ENCODE measurements around the gene ARHGEF1. TPM values are rescaled to one million over a fixed set of nuclear protein-coding genes. Genes with fewer than 3 reads are reported as not detected.

The ARHGEF1 gene
- total and polyA plus RNA-seq, 8 donors: 60.8 to 202 (median 79.6) TPM

DNA sequence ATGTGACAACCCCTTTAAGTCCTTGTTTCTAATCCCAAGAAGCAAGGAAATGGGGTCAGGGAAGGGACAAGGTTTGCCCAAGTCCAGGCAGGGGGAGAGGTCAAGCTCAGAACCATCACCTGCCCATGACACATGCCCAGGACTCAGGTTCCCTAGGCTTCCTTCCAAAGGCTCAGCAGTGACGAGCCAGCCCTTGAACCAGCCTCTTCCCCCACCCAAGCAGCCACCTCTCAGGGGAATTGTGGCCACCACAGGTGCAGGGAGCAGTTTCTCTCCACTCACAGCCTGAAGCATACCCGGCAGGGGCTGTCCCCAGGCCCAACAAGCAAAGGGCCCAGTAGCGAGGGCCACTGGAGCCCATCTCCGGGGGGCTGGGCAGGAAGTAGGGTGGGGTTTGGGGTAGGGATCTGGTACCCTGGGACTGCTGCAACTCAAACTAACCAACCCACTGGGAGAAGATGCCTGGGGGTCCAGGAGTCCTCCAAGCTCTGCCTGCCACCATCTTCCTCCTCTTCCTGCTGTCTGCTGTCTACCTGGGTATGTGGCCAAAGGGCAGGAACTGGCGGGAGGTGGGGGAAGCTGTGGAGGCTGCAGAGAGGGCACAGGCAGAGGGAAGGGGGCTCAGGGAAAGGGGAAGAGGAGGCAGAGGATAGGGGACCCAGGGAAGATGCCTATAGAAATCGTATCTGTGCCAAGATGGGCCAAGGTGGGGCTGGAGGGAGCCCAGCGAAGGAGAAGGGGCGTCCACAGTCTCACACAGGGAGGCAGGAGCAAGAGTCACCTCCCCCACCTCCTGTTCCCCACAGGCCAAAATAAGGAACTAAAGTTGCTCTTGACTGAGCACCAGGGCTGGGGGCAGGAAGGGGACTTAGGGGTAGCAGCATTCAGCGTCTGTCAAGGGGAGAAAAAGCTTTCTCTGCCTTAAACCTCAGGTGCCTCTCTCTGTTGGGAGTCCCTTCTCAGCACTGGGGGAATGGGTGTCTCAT is 5.8 kb upstream of the ARHGEF1 start, which contains the start of gene CD79A:
CD79A (plus strand) TSS at position 433 of the 986 bp plus-strand sequence; CDS start at position 459, 26 bp downstream.
- Histone ChIP-seq H3K9me3 (no peaks in the 10 kb centered on the region), H3K36me3 (peaks cover 0 to 11% of the 10 kb centered on the region in 2 donors), H3K4me1 (peaks cover 6 to 67% of the 10 kb centered on the region in 2 donors), H3K27me3 (no peaks in the 10 kb centered on the region), H3K27ac (peak within 1 kb of the TSS in 1 of 2 donors; percentile 78), H3K4me3 (no peak within 1 kb of the TSS)
- intact Hi-C loops (cut with DNase I): no loop called here
- ATAC-seq (no peak), DNase-seq (peak in 1 of 4 donors; percentile 47)
- TF ChIP-seq, protein P1, sequence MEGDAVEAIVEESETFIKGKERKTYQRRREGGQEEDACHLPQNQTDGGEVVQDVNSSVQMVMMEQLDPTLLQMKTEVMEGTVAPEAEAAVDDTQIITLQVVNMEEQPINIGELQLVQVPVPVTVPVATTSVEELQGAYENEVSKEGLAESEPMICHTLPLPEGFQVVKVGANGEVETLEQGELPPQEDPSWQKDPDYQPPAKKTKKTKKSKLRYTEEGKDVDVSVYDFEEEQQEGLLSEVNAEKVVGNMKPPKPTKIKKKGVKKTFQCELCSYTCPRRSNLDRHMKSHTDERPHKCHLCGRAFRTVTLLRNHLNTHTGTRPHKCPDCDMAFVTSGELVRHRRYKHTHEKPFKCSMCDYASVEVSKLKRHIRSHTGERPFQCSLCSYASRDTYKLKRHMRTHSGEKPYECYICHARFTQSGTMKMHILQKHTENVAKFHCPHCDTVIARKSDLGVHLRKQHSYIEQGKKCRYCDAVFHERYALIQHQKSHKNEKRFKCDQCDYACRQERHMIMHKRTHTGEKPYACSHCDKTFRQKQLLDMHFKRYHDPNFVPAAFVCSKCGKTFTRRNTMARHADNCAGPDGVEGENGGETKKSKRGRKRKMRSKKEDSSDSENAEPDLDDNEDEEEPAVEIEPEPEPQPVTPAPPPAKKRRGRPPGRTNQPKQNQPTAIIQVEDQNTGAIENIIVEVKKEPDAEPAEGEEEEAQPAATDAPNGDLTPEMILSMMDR (IDR thresholded peaks at IDR 0.05): no peak

DNA sequence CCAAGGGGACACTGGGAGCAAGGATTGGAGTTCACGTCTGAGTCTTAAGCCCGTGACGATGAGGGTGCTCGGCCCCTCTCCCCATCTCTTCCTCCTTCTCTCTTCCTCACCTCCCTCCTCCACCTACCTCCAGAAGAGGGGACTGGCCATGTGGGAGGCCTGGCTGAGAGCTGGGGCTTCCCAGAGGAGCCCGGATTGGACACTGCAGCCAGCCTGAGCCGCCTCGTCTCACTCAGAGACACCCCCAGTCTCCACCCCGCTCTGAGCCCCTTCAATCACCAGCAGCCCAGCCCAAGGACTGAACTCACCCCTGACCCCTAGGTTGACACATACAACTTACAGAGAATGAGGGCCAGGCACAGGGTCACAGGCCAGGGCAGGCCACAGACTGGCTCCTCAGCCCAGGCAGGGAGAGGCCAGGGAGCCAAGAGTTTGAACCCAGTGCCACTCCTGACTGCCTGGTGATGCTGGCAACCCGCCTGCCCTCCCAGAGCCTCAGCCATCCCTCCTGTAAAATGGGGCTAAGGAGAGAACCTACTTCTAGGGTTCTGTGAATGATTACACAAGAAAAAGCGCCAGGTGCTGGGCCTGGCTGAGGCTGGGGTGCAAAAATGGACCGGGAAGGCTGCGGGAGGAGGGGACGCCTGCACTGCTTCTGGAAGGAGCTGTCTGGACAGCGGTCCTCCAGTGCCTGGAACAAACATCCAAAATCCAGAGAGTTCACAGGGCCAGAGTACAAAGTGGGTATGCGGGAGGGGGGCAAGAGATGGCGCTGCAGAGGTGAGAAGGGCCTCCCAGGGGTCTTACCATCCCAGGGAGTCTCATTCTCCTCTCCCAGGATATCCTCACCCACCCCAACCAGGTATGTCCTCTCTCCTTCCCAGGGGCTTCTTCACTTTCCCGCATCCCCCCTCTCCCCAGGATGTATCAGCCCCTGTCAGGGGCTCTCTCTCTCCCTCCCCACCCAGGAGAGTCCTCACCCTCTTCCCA is 4.8 kb upstream of the ARHGEF1 start:
- intact Hi-C loops (cut with DNase I): no loop called here
- ATAC-seq: no peak
- H3K27ac ChIP-seq: peak overlapping the region in 1 of 2 donors; percentile 78
- TF ChIP-seq, protein P1 (IDR thresholded peaks at IDR 0.05): no peak
- H3K36me3 ChIP-seq: peaks cover 0 to under 1% of the 10 kb centered on the region in 2 donors
- no peaks in the 10 kb centered on the region for H3K9me3 ChIP-seq
- no peak overlapping the region for H3K4me3 ChIP-seq
- peaks cover 9 to 62% of the 10 kb centered on the region in 2 donors for H3K4me1 ChIP-seq
- DNase-seq: no peak
- H3K27me3 ChIP-seq: no peaks in the 10 kb centered on the region

DNA sequence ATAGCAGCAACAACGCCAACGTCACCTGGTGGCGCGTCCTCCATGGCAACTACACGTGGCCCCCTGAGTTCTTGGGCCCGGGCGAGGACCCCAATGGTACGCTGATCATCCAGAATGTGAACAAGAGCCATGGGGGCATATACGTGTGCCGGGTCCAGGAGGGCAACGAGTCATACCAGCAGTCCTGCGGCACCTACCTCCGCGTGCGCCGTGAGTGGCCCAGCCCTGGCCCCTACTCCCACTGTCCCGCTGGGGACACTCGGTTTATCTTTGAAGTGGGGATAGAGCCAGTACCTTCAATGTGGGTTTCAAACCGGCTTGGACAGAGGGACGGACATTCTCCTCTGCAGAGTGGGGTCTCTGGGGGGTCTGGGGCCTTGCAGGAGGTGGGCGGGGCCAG is 3.9 kb upstream of the ARHGEF1 start:
- Histone ChIP-seq H3K36me3 (no peaks in the 10 kb centered on the region), H3K4me3 (no peak overlapping the region), H3K27me3 (no peaks in the 10 kb centered on the region), H3K27ac (no peak overlapping the region), H3K9me3 (no peaks in the 10 kb centered on the region), H3K4me1 (peaks cover 6 to 54% of the 10 kb centered on the region in 2 donors)
- TF ChIP-seq, protein P1 (IDR thresholded peaks at IDR 0.05): no peak
- no peak for DNase-seq
- intact Hi-C loops (cut with DNase I): no loop called here
- no peak for ATAC-seq

DNA sequence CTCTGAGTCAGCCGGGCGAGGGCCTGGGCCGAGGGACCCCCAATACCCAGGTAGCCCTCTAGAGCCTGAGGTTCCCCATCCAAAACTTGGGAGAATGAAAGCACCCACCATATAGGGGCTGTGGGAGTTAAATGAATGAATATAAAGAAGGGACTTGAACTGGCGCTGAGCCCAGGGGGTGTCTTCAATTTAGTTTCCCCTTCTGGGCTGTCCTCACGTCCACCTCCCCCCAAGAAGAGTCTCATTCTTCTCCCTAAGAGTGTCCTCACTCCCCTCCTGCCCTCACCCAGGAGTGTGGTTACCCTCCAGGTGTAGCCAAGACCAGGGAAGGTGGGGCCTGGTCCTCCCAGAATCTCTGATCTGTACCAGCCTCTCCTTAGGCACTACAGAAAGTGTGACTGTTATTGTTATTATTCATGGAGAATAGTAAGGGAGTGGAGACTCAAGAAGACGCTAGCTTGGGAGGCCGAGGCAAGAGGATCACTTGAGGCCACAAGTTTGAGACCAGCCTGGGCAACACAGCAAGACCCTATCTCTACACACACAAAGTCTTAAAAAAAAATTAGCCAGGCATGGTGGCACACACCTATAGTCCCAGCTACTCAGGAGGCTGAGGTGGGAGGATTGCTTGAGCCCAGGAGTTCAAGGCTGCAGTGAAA is 3.2 kb upstream of the ARHGEF1 start:
- no peaks in the 10 kb centered on the region for H3K27me3 ChIP-seq
- no peaks in the 10 kb centered on the region for H3K9me3 ChIP-seq
- ATAC-seq (no peak), DNase-seq (no peak)
- intact Hi-C loops (cut with DNase I): no loop called here
- no peak overlapping the region for H3K4me3 ChIP-seq
- TF ChIP-seq, protein P1 (IDR thresholded peaks at IDR 0.05): no peak
- peaks cover 9 to 52% of the 10 kb centered on the region in 2 donors for H3K4me1 ChIP-seq
- H3K36me3 ChIP-seq: no peaks in the 10 kb centered on the region
- H3K27ac ChIP-seq: no peak overlapping the region
